DOHH2 (cell line): ENCODE measurements around the gene OR5M8.

Experiments used
- CTCF ChIP-seq: fragments of 200-600 bp; sonication (generic); IDR thresholded peaks from one replicate; pipeline ENCODE4 v1.5.1; 2014; ENCODE audit warnings: antibody characterized with exemption, mild to moderate bottlenecking, low read depth, low read length; ENCODE audit not compliant: poor library complexity, severe bottlenecking
- EZH2phosphoT487 ChIP-seq: fragments of 200-600 bp; sonication (generic); IDR thresholded peaks from 2 replicates; pipeline ENCODE4 v1.6.1; 2017; ENCODE audit warnings: borderline replicate concordance, mild to moderate bottlenecking, antibody characterized with exemption, low read length, moderate library complexity, mixed read lengths

GRCh38 chr11:56453521-56453920 lies 37.6 kb downstream of the OR5M8 start:
- TF ChIP-seq CTCF (no peak), EZH2phosphoT487 (no peak)
